GM18517 (cell line): Measurements from ENCODE around the gene ARHGAP9.
"Not testable (repeated sequence)": the region's sequence is repeated elsewhere in the genome, so short reads cannot be mapped to it uniquely, and the experiment has no call there.

Source experiments
- ATAC-seq: cut with Tn5 transposase; IDR thresholded peaks from one replicate; pipeline ENCODE4 v1.9.1; 2021; ENCODE audit warnings: mild to moderate bottlenecking, moderate library complexity; ENCODE audit not compliant: unreplicated experiment

Gene ARHGAP9

GRCh38 chr12:57459750-57460467 is 19.8 kb downstream of the ARHGAP9 start, which contains the start of gene GLI1:
GLI1 (plus strand) TSS chr12:57459785; CDS start chr12:57463692, 3,907 bp downstream.
- no peak for ATAC-seq

- ATAC-seq = peak; percentile 66
Measured at GRCh38 chr12:57459055-57459749, 20.5 kb downstream of the ARHGAP9 start.

GRCh38 chr12:57458665-57459054 is 21.0 kb downstream of the ARHGAP9 start:
- ATAC-seq = no peak

- ATAC-seq = no peak
Measured at GRCh38 chr12:57456737-57457490, 22.8 kb downstream of the ARHGAP9 start.

GRCh38 chr12:57456145-57456700 is 23.4 kb downstream of the ARHGAP9 start:
- ATAC-seq = peak; percentile 38

GRCh38 chr12:57455374-57456144 is 24.1 kb downstream of the ARHGAP9 start:
- no peak for ATAC-seq

- no peak for ATAC-seq
Measured at GRCh38 chr12:57454566-57455373, 24.9 kb downstream of the ARHGAP9 start, which contains the start of gene INHBE. INHBE (plus strand) TSS chr12:57455307; CDS start chr12:57455537, 230 bp downstream.

- no peak for ATAC-seq
Measured at GRCh38 chr12:57454213-57454565, 25.5 kb downstream of the ARHGAP9 start.

GRCh38 chr12:57452937-57453509 is 26.6 kb downstream of the ARHGAP9 start:
- ATAC-seq = no peak

- ATAC-seq = no peak
Measured at GRCh38 chr12:57452181-57452936, 27.3 kb downstream of the ARHGAP9 start.

- no peak for ATAC-seq
Measured at GRCh38 chr12:57451233-57451778, 28.4 kb downstream of the ARHGAP9 start.

- ATAC-seq = no peak
Measured at GRCh38 chr12:57450057-57450456, 29.6 kb downstream of the ARHGAP9 start.

GRCh38 chr12:57449375-57449774 is 30.3 kb downstream of the ARHGAP9 start:
- ATAC-seq = no peak

- ATAC-seq = no peak
Measured at GRCh38 chr12:57448669-57449068, 31.0 kb downstream of the ARHGAP9 start.

- ATAC-seq = no peak
Measured at GRCh38 chr12:57446292-57446960, 33.2 kb downstream of the ARHGAP9 start.

GRCh38 chr12:57444744-57445143 is 34.9 kb downstream of the ARHGAP9 start:
- no peak for ATAC-seq

- not testable (repeated sequence) for ATAC-seq
Measured at GRCh38 chr12:57444337-57444736, 35.3 kb downstream of the ARHGAP9 start.
